Measurements from ENCODE around the gene LAX1.

DNA sequence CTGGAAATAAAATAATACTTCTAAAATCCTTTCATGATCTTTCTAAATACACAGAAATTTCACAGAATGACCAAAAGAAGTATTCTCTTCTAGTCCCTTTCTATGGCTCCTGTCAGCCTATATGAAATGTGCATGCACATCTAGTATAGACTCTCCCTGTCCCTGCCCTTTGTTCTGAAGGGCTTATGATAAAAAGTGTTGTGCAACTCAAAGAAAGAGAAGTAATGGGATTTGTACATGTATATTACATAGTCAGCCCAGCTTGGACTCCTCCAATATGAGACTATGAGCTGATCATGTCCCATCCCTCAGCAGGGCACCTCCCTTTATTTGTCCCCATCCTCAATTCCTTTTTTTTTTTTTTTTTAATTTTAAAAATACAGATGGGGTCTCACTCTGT lies 42.1 kb upstream of the LAX1 start:
- no peak for TF ChIP-seq POLR2AphosphoS5 (IDR thresholded peaks at IDR 0.05; ENCODE audit: low read depth, low read length)
- no peak for TF ChIP-seq TAF1 (IDR thresholded peaks at IDR 0.05; ENCODE audit: low read depth, low read length)
- no peak for TF ChIP-seq POLR2A (IDR thresholded peaks at IDR 0.05; ENCODE audit: low read depth, low read length)
- TF ChIP-seq SPI1 (IDR thresholded peaks at IDR 0.05; ENCODE audit: low read depth, low read length), result no peak
- no peak for TF ChIP-seq POU2F2 (IDR thresholded peaks at IDR 0.05; ENCODE audit: low read depth, low read length)
- TF ChIP-seq PAX5 (IDR thresholded peaks at IDR 0.05; ENCODE audit: insufficient read depth, low read length, severe bottlenecking), result no peak
